ENCODE data around the gene WDR18. TPM values are rescaled to one million over a fixed set of nuclear protein-coding genes. Genes with fewer than 3 reads are reported as not detected.

WDR18 gene
- polyA plus RNA-seq, 12 donors: 18.9 to 38.0 (median 20.3) TPM; not detected in 1

DNA sequence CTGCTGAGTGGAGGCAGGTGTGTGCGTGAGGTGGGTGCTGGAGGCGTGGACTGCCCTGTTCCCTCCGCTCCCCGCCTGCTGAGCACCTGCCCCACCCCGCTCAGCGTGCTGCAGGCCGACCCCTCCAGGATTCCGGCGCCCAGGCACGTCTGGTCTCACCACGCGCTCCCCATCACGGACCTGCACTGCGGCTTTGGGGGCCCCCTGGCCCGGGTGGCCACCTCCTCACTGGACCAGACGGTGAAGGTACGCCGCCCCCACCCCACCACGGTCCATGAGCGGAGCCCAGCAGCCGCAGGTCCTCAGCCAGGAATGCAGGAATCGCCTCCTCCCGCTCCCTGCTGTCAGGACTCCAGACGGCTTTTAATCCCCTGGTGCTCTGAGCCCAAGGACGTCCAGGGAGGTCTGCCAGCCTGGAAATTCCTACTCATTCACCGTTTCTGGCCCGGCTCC is 6.0 kb downstream of the WDR18 start:
- DNase-seq: no peak

DNA sequence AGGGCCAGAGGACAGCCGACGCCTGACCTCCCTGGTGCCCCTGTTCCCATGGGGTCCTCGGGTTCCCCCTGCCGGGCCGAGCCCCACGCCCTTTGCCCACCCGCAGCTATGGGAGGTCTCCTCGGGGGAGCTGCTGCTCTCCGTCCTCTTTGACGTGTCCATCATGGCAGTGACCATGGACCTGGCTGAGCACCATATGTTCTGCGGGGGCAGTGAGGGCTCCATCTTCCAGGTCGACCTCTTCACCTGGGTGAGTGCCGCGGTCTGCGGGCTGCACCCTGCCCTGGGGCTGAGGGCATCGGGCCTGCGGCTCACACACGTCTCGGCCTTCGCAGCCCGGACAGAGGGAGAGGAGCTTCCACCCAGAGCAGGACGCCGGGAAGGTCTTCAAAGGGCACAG is 6.6 kb downstream of the WDR18 start:
- DNase-seq: no peak

GRCh38 chr19:991174-991931 is 7.2 kb downstream of the WDR18 start:
- no peak for DNase-seq

DNA sequence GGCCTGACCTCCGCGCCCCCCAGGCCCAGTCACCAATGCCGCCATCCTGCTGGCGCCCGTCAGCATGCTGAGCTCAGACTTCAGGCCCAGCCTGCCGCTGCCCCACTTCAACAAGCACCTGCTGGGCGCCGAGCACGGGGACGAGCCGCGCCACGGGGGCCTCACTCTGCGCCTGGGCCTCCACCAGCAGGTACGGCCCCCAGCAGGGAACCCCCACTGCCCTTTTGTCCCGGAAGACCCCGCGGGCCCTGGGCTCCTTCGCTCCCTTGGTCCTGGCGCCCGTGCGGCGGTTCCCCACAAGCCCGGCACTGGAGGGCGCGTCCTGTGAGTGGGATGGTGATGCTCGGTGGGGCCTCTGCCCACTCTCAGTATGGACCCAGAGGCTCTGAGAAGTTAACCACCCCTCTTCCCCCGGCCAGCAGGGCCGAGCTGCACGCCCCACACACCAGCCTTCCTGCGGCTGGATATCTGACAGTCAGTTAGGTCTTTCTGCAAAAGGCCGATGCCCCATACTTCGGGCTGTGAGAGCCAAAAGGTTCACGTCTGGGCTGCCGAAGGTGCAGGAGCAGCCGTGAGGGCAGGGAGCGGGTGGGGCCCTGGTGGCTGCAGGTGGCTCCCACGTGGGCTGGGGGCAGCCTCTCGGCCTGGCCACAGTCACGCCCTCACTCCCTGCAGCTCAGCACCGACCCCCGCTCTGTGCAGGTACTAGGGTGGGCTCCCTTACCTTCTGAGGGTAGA is 8.0 kb downstream of the WDR18 start:
- DNase-seq: no peak

GRCh38 chr19:992670-993055 is 8.5 kb downstream of the WDR18 start:
- no peak for DNase-seq

- no peak for DNase-seq
These were observed 9.3 kb downstream of the WDR18 start for GRCh38 chr19:993361-993830.

DNA sequence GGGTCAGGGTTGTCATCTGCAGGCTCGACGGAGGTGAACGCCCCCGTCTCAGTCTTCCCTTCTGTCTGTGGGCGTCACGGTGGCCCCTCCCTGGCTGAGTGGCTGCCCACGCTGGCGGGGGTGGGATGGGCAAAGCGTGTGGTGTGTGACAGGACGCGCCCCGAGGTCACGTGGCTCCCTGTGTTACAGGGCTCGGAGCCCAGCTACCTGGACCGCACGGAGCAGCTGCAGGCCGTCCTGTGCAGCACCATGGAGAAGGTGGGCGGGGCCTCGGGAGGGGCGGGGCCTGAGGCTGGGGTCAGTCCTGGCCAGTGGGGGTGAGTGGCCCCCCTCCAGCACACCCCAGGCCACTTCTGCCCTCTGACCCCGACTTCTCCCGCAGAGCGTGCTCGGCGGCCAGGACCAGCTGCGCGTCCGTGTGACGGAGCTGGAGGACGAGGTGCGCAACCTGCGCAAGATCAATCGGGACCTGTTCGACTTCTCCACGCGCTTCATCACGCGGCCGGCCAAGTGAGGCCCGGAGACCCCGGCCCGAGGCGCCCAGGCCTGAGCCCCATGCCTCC is 9.8 kb downstream of the WDR18 start:
- no peak for DNase-seq

GRCh38 chr19:994516-994915 is 10.4 kb downstream of the WDR18 start:
- no peak for DNase-seq

DNA sequence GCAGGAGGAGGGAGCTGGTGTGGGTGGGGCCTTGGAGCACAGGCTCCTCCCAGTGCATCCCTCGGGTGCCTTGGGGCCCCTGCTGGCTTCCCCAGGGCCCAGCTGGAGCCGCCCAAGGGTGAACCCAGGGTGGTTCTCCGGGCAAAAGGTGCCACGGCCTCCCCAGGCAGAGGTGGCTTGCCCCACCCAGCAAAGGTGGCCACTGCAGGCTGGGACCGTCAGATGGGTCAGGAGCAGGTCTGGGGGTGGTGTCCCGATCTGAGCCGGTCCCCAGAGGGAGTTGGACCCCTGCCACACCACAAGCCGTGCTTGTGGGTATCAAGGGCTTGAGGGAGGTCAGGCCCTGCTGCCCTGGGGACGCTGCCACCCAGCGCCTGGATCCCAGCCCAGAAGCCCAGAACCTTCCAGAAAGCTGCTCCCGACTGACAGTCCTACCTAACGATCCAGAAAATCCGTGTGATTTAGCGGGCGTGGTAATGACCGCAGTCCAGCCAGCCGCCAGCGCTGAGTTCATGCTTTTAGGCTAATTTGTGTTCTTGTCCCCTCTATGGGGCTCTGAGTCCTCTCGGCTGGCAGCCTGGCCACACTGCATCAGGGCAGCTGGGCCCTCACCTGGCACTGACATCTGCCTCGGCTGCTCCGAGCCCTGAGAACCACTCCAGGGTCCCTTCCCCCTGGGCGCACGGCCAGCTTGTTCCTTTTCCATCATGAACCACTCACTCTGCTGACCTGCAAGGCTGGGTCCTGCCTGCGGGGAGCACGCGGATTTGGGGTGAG is 11.1 kb downstream of the WDR18 start:
- DNase-seq: no peak

GRCh38 chr19:996051-996838 is 12.1 kb downstream of the WDR18 start:
- DNase-seq: no peak

GRCh38 chr19:998064-998463 is 13.9 kb downstream of the WDR18 start:
- DNase-seq: no peak

GRCh38 chr19:999379-999719 is 15.2 kb downstream of the WDR18 start:
- DNase-seq: no peak

GRCh38 chr19:1000095-1000494 is 15.9 kb downstream of the WDR18 start, which contains the start of gene GRIN3B:
Gene GRIN3B (plus strand): TSS chr19:1000419. CDS start chr19:1000438, 19 bp downstream.
- DNase-seq: no peak

- no peak for DNase-seq
These were observed 16.7 kb downstream of the WDR18 start for GRCh38 chr19:1000591-1001537.

DNA sequence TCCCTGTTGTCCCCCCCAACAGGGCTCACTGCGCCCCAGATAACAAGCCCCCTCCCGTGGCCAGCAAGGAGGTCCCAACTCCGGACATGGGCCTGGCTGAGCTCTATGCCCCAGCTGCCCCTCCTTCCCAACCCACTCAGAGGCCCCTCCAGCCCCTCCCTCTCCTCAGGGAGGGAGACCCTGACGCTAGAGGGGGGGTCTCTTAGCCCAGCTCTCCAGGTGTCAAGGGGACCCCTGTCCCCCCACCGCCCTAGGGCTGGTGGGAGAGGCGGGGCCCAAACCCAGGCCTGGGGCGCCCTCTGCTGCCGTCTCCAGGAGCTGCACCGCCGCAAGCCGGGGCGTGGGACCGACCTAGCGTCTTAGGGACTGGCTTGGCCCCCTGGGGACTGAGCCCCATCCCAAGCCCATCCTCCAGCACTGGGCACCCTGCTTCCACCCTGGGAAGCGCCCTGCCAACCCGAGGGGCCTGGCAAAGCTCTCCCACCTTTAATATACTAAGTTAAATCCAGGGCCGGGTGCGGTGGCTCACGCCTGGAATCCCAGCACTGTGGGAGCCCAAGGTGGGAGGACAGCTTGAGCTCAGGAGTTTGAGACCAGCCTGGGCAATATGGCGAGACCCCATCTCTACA is 17.5 kb downstream of the WDR18 start:
- DNase-seq: no peak

- DNase-seq: no peak
These were observed 18.5 kb downstream of the WDR18 start for GRCh38 chr19:1002600-1002999.

GRCh38 chr19:1003283-1003682 is 19.1 kb downstream of the WDR18 start:
- DNase-seq: no peak

GRCh38 chr19:1004204-1004802 is 20.2 kb downstream of the WDR18 start:
- no peak for DNase-seq

Measured in muscle of arm (tissue), 12 donors.